ENCODE data around the gene POLRMT. TPM values are rescaled to one million over a fixed set of nuclear protein-coding genes. Genes with fewer than 3 reads are reported as not detected.
"Not testable (repeated sequence)": the region's sequence is repeated elsewhere in the genome, so short reads cannot be mapped to it uniquely, and the experiment has no call there.

Gene POLRMT
- total RNA-seq, 1 experiment from 2014 or later = 42.4 TPM

GRCh38 chr19:594265-594870 is 39.0 kb downstream of the POLRMT start:
- DNase-seq (ENCODE audit: low read depth) = no peak

GRCh38 chr19:593505-593904 is 39.8 kb downstream of the POLRMT start:
- no peak for DNase-seq (ENCODE audit: low read depth)

- DNase-seq (ENCODE audit: low read depth) = no peak
Measured at GRCh38 chr19:593055-593454, 40.3 kb downstream of the POLRMT start.

- no peak for DNase-seq (ENCODE audit: low read depth)
Measured at GRCh38 chr19:592101-592500, 41.2 kb downstream of the POLRMT start.

- DNase-seq (ENCODE audit: low read depth) = no peak
Measured at GRCh38 chr19:591099-591958, 42.0 kb downstream of the POLRMT start.

GRCh38 chr19:590750-591098 is 42.6 kb downstream of the POLRMT start:
- no peak for DNase-seq (ENCODE audit: low read depth)

GRCh38 chr19:590396-590745 is 43.0 kb downstream of the POLRMT start:
- peak; percentile 18 for DNase-seq (ENCODE audit: low read depth)

GRCh38 chr19:589693-590395 is 43.5 kb downstream of the POLRMT start, which contains the start of gene HCN2:
Gene HCN2 (plus strand): TSS chr19:589881. CDS start chr19:589946, 65 bp downstream.
- DNase-seq (ENCODE audit: low read depth) = no peak

- DNase-seq (ENCODE audit: low read depth) = no peak
Measured at GRCh38 chr19:588741-589692, 44.3 kb downstream of the POLRMT start.

GRCh38 chr19:588093-588740 is 45.1 kb downstream of the POLRMT start:
- peak; percentile 77 for DNase-seq (ENCODE audit: low read depth)

GRCh38 chr19:585551-586110 is 47.7 kb downstream of the POLRMT start:
- no peak for DNase-seq (ENCODE audit: low read depth)

- not testable (repeated sequence) for DNase-seq (ENCODE audit: low read depth)
Measured at GRCh38 chr19:585146-585545, 48.2 kb downstream of the POLRMT start.

GRCh38 chr19:584240-585001 is 48.9 kb downstream of the POLRMT start:
- DNase-seq (ENCODE audit: low read depth) = peak; percentile 39

- no peak for DNase-seq (ENCODE audit: low read depth)
Measured at GRCh38 chr19:583968-584239, 49.4 kb downstream of the POLRMT start.

GRCh38 chr19:583198-583967 is 50.0 kb downstream of the POLRMT start:
- no peak for DNase-seq (ENCODE audit: low read depth)

- peak; percentile 54 for DNase-seq (ENCODE audit: low read depth)
Measured at GRCh38 chr19:582497-583197, 50.7 kb downstream of the POLRMT start.

- DNase-seq (ENCODE audit: low read depth) = no peak
Measured at GRCh38 chr19:581399-582111, 51.8 kb downstream of the POLRMT start.

GRCh38 chr19:580274-580835 is 53.0 kb downstream of the POLRMT start:
- no peak for DNase-seq (ENCODE audit: low read depth)

Measured in LHCN-M2 (cell line).